ENCODE data around the gene GNG7.
"Not testable (repeated sequence)": the region's sequence is repeated elsewhere in the genome, so short reads cannot be mapped to it uniquely, and the experiment has no call there.

DNA sequence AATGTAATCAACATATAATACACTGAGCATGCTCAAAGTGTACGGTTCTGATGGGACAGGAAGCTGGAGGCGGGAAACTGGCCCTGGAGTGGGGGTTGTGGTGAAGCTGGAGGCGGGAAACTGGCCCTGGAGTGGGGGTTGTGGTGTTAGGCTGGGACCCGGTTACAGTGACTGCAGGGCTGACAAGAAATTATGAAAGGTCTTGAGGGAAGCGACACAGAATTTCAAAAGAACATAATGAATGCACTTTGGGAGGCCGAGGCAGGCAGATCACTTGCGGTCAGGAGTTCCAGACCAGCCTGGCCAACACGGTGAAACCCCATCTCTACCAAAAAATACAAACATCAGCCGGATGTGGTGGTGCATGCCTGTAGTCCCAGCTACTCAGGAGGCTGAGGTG is 164.9 kb downstream of the GNG7 start:
- TF ChIP-seq TOX (CRISPR knock-in tag; IDR thresholded peaks at IDR 0.05; ENCODE audit: borderline replicate concordance); CSDC2 (CRISPR knock-in tag; IDR thresholded peaks at IDR 0.05); OSR1 (CRISPR knock-in tag; IDR thresholded peaks at IDR 0.05); ARNTL (CRISPR knock-in tag; IDR thresholded peaks at IDR 0.05; ENCODE audit: borderline replicate concordance, low read depth); SNAI2 (CRISPR knock-in tag; IDR thresholded peaks at IDR 0.05); ZNF8 (CRISPR knock-in tag; IDR thresholded peaks at IDR 0.05); PPARA (CRISPR knock-in tag; IDR thresholded peaks at IDR 0.05; ENCODE audit: borderline replicate concordance); ZFP30 (CRISPR knock-in tag; IDR thresholded peaks at IDR 0.05): not testable (repeated sequence)
- TF ChIP-seq, protein P1, sequence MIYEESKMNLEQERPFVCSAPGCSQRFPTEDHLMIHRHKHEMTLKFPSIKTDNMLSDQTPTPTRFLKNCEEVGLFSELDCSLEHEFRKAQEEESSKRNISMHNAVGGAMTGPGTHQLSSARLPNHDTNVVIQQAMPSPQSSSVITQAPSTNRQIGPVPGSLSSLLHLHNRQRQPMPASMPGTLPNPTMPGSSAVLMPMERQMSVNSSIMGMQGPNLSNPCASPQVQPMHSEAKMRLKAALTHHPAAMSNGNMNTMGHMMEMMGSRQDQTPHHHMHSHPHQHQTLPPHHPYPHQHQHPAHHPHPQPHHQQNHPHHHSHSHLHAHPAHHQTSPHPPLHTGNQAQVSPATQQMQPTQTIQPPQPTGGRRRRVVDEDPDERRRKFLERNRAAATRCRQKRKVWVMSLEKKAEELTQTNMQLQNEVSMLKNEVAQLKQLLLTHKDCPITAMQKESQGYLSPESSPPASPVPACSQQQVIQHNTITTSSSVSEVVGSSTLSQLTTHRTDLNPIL (CRISPR knock-in tag; IDR thresholded peaks at IDR 0.05; ENCODE audit: low read depth): not testable (repeated sequence)
- TF ChIP-seq, protein P2, sequence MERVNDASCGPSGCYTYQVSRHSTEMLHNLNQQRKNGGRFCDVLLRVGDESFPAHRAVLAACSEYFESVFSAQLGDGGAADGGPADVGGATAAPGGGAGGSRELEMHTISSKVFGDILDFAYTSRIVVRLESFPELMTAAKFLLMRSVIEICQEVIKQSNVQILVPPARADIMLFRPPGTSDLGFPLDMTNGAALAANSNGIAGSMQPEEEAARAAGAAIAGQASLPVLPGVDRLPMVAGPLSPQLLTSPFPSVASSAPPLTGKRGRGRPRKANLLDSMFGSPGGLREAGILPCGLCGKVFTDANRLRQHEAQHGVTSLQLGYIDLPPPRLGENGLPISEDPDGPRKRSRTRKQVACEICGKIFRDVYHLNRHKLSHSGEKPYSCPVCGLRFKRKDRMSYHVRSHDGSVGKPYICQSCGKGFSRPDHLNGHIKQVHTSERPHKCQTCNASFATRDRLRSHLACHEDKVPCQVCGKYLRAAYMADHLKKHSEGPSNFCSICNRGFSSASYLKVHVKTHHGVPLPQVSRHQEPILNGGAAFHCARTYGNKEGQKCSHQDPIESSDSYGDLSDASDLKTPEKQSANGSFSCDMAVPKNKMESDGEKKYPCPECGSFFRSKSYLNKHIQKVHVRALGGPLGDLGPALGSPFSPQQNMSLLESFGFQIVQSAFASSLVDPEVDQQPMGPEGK (CRISPR knock-in tag; IDR thresholded peaks at IDR 0.05; ENCODE audit: borderline replicate concordance): not testable (repeated sequence)
- TF ChIP-seq, protein P3, sequence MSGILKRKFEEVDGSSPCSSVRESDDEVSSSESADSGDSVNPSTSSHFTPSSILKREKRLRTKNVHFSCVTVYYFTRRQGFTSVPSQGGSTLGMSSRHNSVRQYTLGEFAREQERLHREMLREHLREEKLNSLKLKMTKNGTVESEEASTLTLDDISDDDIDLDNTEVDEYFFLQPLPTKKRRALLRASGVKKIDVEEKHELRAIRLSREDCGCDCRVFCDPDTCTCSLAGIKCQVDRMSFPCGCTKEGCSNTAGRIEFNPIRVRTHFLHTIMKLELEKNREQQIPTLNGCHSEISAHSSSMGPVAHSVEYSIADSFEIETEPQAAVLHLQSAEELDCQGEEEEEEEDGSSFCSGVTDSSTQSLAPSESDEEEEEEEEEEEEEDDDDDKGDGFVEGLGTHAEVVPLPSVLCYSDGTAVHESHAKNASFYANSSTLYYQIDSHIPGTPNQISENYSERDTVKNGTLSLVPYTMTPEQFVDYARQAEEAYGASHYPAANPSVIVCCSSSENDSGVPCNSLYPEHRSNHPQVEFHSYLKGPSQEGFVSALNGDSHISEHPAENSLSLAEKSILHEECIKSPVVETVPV (CRISPR knock-in tag; IDR thresholded peaks at IDR 0.05): not testable (repeated sequence)
